ENCODE measurements around the gene CACNA2D2. TPM values are rescaled to one million over a fixed set of nuclear protein-coding genes. Genes with fewer than 3 reads are reported as not detected.

Gene CACNA2D2
- total RNA-seq, 1 experiment from 2014 or later, result 0.56 TPM

- no peak for DNase-seq (ENCODE audit: low read depth)
These were observed 188.6 kb downstream of the CACNA2D2 start for GRCh38 chr3:50314816-50315215.

DNA sequence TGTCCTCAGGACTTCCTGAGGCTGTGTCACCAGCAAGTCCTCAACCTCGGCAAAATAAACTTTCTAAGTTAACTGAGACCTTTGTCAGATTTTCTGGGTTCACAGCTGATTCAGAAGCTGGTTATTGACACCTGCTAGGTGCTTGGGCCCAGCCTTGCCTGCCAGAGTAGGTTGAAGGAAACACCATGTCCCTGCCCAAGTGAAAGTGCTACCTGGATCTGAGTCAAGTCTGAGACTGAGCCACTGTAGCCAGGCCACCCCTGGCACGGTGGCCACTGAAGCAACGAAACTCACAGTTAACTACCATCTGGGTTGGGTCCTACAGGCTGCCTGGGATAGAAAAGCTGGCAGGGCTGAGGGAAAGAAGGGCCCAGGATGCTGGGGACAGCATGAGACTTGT is 189.1 kb downstream of the CACNA2D2 start:
- DNase-seq (ENCODE audit: low read depth), result no peak

Small RNA genes lying within 50 kb of the gene (small RNA-seq; reads per million reads assigned to genes)
- 0.57 reads per million, percentile 58 among the genes with 10 or more reads in this experiment for gene RNA5SP131

Other genes starting within 250 kb of the CACNA2D2 start
- 4.0 and 5.0 TPM in 2 replicates for gene SEMA3B, start 234.5 kb downstream of the CACNA2D2 start, total RNA-seq (2014; rRNA removed; shearing (Covaris generic))
- not detected in 2 replicates for gene LSMEM2, start 224.5 kb downstream of the CACNA2D2 start, total RNA-seq (2014; rRNA removed; shearing (Covaris generic))
- gene IFRD2, start 211.2 kb downstream of the CACNA2D2 start, total RNA-seq (2014; rRNA removed; shearing (Covaris generic)), result 168 and 172 TPM in 2 replicates
- gene HYAL3, start 204.2 kb downstream of the CACNA2D2 start, total RNA-seq (2014; rRNA removed; shearing (Covaris generic)), result 10.4 and 11.6 TPM in 2 replicates
- gene NAA80, start 204.2 kb downstream of the CACNA2D2 start, total RNA-seq (2014; rRNA removed; shearing (Covaris generic)), result 13.1 and 23.5 TPM in 2 replicates
- 0.40 and 0.43 TPM in 2 replicates for gene HYAL1, start 200.1 kb downstream of the CACNA2D2 start, total RNA-seq (2014; rRNA removed; shearing (Covaris generic))
- 91.6 and 97.5 TPM in 2 replicates for gene HYAL2, start 180.9 kb downstream of the CACNA2D2 start, total RNA-seq (2014; rRNA removed; shearing (Covaris generic))
- gene TUSC2, start 175.4 kb downstream of the CACNA2D2 start, total RNA-seq (2014; rRNA removed; shearing (Covaris generic)), result 40.6 and 53.3 TPM in 2 replicates
- 12.5 and 15.0 TPM in 2 replicates for gene RASSF1, start 162.8 kb downstream of the CACNA2D2 start, total RNA-seq (2014; rRNA removed; shearing (Covaris generic))
- 1.4 and 2.8 TPM in 2 replicates for gene ZMYND10, start 157.9 kb downstream of the CACNA2D2 start, total RNA-seq (2014; rRNA removed; shearing (Covaris generic))
- 47.5 and 57.4 TPM in 2 replicates for gene NPRL2, start 152.9 kb downstream of the CACNA2D2 start, total RNA-seq (2014; rRNA removed; shearing (Covaris generic))
- gene CYB561D2, start 152.8 kb downstream of the CACNA2D2 start, total RNA-seq (2014; rRNA removed; shearing (Covaris generic)), result 63.2 and 69.0 TPM in 2 replicates
- 75.7 and 90.1 TPM in 2 replicates for gene TMEM115, start 144.1 kb downstream of the CACNA2D2 start, total RNA-seq (2014; rRNA removed; shearing (Covaris generic))
- 1.9 and 2.5 TPM in 2 replicates for gene C3orf18, start 64.1 kb upstream of the CACNA2D2 start, total RNA-seq (2014; rRNA removed; shearing (Covaris generic))
- gene HEMK1, start 65.9 kb upstream of the CACNA2D2 start, total RNA-seq (2014; rRNA removed; shearing (Covaris generic)), result 14.0 and 14.9 TPM in 2 replicates
- gene CISH, start 108.1 kb upstream of the CACNA2D2 start, total RNA-seq (2014; rRNA removed; shearing (Covaris generic)), result 0.10 and 0.53 TPM in 2 replicates
- gene MAPKAPK3, start 113.5 kb upstream of the CACNA2D2 start, total RNA-seq (2014; rRNA removed; shearing (Covaris generic)), result 123 and 168 TPM in 2 replicates
- gene DOCK3, start 171.3 kb upstream of the CACNA2D2 start, total RNA-seq (2014; rRNA removed; shearing (Covaris generic)), result 1.4 TPM in 2 replicates

All from HT1080 (cell line).